CD4-positive, alpha-beta T cell treated with Interleukin-2 at 100 ng/mL for 4 hours (primary cell): ENCODE measurements around the gene DTX1.

ENCODE experiments used
- DNase-seq: peaks from one replicate; pipeline ENCODE4 v3.0.0-alpha.2; 2020; ENCODE audit warnings: low spot score

The DTX1 gene

DNA sequence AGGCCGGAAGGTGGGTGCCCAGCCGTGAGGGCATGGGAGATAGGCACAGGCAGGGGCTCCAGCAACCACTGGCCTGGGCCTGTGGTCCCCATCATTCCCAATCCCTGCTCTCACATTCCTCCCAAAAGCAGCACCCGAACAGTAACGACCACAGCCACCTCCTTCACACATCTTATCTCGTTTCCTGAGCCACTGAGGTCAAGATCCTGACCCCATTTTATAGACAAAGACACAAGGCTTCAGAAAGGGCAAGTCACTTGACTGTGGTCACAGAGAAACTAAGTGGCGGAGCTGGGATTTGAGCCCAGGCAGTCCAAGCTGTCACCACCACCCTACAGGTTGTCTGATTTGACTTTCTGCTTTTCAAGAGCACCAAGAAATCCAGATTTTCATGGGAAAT is 38.9 kb downstream of the DTX1 start:
- DNase-seq: no peak

GRCh38 chr12:113096675-113097461 is 40.3 kb downstream of the DTX1 start:
- no peak for DNase-seq

GRCh38 chr12:113097716-113098440 is 41.3 kb downstream of the DTX1 start:
- DNase-seq: no peak

GRCh38 chr12:113098441-113099028 is 42.0 kb downstream of the DTX1 start:
- peak; percentile 61 for DNase-seq

DNA sequence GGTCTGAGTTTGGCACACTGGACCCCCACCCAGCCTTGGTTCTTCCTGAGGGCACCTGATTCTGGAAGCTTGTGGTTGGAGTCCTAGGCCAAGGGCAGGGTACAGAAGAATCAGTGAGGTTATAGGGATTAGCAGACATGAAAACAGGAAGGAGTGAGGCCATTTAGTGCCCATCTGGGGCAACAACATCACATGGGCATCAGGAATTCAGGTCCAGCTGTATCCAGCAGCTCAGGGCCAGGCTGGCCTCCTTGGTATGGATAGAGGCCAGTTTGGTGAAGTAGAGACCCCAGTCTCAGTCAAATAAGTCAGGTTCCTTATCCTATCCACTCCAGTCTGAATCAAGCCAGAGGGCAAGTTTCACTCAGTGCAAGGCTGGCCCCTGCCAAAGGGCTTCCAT is 42.8 kb downstream of the DTX1 start:
- DNase-seq: no peak

- no peak for DNase-seq
Measured at GRCh38 chr12:113099764-113100163, 43.2 kb downstream of the DTX1 start.

DNA sequence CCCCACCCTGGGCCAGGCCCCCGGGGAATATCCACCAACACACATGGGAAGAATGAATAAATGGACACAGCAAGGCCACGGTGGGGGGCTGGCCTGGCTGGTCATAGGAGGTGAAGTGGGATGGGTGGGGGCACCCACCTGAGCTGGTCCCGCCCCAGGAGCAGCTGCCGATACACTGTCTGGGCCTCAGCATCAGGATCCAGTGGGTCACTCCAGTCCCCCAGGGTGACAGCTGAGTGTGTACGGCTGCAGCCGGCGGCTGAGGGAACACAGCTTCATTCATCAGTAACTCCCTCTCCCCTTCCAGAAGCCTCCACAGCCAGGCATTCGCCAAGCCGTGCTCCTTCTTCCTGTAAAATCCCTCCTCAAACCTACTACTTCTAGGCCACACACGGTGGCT is 45.2 kb downstream of the DTX1 start:
- no peak for DNase-seq

DNA sequence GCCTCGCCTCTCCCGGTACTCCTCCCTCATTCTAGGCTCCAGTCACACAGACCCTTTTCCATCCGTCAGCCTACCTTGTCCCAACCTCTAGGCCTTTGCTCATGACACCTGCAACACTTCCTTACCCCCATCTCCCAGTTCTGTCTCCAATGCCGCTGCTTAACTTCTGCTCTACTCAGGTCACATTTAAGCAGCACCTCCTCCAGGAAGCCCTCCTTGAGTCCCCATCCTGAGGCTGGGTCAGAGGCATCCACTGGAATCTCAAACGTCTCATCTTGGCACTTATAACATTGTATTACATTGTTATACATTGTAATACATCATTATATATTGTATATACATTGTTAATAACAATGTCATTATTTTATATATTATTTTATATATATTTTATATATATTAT is 46.3 kb downstream of the DTX1 start:
- no peak for DNase-seq

DNA sequence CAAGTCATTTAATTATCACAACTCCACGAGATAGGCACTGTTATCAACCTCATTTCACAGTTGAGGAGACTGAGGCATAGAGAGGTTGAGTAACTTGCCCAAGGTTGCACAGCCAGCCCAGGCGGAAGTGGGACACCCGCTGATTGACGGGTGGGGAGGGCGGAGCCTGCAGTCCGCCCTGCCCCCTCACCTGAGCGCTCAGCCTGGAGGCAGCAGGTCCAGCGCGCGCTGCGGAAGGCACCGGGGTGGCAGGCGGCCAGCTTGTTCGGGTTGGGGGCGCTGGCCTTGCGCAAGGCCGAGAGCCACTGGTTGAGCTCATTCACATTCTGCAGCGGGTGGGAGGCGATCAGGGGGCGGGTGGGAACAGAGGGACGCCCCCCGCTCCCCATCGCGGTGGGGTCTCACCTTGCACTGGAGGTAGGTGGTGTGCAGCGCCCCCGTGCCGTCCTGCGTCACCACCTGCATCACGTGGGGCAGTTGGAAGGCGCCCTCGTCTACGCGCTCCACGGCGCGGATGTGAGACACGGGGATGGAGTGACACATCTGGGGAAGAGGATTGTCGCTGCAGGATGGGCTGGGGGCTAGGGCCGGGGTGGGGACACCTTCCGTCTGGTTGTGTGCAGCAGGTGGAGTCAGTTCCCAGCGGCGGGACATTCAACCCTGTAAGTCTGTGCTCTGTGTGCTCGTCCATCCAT is 47.4 kb downstream of the DTX1 start:
- DNase-seq: peak; percentile 60

DNA sequence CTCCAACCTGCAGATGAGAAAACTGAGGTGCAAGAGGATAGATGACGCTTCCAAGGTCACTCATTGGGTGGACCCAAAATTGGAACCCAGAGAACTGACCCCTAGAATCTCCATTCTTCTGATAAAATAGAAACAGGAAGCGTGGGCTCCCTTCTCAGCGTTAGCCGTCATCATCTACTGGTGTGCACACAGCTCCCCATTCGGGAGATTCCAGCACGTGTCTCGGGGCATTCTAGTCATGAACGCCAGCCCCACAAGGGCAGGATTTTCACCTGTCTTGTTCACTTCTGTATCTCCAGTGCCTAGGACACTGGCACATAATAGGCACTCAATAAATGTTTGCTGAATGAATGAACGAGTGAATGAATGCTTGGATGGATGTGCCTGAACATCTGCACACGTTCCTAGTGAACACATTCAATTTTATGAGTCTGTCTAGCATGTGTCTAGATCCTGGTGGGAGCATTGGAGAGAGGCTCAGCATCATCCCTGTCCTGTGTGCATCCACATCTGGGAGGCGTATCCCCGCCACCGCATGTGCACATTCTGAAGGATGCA is 48.5 kb downstream of the DTX1 start:
- DNase-seq: no peak

DNA sequence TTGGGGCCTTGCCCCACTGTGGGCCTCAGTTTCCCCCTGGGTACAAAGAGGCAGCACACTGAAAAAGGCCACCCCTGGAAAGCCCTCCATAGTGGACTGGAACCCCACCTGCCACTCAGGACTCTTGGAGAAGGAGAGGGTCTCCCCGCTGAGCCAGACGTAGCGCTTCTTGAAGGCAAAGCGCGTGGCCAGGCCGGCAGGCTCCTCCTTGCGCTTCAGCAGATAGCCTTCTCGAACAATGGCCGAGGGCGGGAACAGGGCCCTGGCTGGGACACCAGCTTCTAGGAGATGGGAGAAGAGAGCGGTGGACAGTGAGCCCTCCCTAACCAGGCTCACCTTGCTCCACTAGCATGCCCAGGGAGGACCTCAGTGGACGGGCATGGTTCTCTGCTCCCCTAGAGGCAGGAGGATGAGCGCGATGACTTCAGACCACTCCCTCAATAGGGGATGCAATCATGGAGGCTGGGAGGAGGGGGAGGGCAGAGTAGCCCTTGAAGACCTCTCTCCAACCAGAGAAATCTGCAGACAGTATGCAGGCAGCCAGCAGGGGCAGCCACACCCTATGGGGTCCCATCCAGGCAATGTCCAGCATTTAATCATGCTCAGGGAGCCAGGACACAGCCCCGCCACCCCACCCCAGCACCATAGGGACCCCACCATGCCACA is 49.2 kb downstream of the DTX1 start:
- no peak for DNase-seq

DNA sequence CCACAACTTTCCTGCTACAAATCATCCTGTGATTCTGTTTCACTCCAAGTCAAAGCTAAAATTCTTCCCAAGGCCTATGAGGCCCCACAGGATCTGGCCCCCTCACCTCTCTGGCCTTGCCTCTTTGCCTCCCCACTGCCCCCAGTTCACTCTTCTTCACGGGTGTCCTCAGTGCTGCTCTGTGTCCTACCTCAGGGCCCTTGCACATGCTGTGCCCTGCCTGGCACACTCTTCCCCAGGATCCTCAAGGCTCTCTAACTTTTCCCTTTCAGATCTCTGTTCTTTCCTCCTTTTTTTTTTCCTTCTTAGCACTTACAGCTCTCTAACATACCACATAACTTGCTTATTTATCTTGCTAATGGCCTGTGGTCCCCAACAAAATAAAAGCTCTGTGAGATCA is 49.8 kb downstream of the DTX1 start:
- no peak for DNase-seq

- no peak for DNase-seq
Measured at GRCh38 chr12:113108308-113108707, 51.8 kb downstream of the DTX1 start.

DNA sequence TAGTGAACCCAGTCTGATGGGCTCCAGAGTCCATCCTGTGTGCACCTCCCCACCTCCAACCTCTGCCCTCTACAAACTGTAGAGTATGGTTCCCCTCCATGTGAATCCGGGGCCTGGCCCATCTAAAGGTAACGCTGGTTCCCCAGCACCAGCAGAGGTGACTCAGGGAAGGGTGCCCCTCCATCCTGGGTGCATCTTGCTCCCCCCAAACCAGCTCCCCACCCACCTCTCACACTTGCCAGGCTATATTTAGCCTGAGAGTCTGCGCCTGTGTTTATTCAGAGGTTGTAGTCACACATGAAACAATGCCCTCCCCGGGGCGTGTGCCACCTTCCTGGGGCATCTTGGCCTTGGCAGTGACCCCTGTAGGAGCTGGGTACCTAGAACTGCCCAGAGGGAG is 52.8 kb downstream of the DTX1 start:
- DNase-seq: no peak

DNA sequence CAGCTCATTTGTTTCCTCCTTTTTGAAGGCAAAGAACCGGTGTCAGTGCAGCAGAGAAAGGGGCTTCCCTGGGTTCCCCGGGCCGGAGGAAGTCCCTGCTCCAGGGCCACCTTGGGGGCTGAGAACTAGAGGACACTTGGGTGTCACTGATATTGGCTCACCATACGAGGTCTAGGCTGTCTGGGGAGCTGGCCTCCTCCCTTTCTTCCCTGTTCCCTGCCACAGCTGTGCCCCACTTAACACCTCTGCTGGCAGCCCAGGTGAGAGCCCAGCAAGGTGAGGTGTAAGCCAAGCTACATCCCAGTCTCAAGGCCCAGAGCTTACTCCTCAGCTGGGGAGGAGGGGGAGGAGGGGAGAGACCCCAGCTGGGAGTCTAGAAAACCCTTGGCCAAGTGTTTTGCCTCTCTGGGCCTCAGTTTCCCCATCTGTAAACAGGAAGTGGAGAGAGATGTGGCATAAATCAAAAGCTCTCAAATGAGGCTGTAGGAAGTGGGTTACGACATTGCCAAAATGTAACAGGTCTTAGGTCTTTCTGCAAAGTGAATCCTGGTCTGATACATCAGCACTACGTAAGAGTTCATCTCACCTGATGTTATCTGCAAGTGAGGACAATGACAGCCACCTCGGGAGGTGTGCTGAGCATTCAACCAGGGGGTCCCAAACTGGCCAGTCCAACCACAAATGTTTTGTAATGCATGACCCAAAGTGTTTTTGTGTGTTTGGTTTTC is 53.5 kb downstream of the DTX1 start:
- DNase-seq: no peak

DNA sequence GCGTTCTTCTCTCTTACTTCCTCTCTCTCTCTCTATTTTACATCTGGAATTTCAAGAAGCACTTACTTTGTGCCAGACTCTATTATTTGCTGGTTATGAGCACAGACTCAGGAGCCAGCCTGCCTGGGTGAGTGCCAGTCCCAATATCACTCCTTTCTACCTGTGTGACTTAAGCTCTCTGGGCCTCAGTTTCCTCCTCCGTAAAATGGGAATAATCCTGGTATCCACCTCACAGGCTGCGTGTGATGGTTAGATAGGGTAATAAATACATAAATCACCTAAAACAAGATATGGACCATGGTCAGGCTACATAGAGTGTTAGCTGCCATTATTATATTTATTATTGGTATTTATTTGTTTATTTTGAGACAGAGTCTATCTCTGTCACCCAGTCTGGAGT is 54.7 kb downstream of the DTX1 start:
- no peak for DNase-seq

DNA sequence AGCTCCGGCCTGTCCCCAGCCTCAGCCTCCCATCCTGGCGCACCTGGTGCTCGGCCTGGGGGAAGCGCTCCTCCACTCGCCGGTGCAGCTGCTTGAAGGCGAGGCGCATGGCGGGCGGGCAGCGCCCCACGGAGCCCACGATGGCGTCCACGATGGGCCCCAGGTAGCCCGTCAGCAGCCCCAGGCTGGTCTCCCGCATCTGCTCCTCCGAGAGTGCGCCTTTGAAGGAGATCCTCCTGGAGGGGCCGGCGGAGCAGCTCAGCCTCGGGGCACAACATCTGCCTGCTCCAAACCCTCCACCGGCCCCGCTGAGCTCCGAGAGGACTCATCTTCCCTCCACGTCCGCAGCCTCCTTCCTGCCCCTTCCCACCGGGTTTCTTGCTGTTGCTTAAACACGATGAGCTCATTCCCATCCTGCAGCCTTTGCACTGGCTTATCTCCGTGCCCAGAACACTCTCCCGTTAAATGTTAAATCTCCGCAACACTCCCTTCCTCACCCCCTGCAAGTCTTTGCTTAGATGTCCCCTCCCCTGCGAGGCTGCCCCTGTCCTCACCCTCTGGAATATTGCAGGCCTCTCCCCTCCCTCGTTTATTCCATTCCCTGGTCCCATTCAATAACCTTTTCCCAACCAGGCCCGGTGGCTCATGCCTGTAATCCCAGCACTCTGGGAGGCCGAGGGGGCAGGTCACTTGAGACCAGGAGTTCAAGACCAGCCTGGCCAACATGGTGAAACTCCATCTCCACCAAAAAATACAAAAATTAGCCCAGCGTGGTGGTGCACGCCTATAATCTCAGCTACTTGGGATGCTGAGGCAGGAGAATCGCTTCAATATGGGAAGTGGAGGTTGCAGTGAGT is 55.7 kb downstream of the DTX1 start:
- no peak for DNase-seq

- no peak for DNase-seq
Measured at GRCh38 chr12:113113397-113113796, 56.9 kb downstream of the DTX1 start.

DNA sequence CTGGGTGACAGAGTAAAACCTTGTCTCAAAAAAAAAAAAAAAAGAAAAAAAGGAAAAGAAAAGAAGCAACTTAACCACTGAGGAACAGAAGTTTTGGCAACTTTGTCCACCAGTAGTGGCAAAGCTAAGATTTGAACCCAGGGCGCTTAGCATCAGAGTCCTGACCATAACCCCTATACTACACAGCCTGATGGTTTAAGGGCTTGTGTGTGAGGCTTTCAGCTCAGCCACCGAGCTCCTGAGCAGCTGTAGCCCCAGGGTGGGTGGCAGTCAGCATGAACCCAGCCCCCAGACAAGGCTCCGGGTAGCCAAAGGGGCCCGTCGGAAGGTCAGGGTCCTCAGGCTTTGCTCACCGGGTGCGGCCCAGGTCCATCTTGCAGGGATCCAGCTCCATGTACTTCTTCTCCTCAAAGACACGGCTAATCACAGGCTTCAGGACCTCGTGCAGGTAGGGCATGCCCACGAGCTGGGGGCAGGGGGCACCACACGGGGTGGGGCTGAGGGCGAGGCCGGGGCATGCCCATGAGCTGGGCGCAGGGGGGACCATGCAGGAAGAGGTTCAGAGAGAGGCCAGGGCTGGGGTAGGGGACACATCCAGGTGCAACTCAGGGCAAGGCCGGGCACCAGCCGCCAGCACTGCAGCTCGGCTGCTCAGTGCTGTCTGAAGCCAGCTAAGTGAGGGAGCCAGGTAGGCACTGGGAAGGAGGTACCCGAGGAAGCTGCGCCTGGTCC is 58.1 kb downstream of the DTX1 start:
- DNase-seq: no peak
